ENCODE data around the gene HSPA1B. TPM values are rescaled to one million over a fixed set of nuclear protein-coding genes. Genes with fewer than 3 reads are reported as not detected.
A peak's percentile ranks its signal among the peaks of the same experiment; 100 is the strongest.
"Not testable (repeated sequence)": the region's sequence is repeated elsewhere in the genome, so short reads cannot be mapped to it uniquely, and the experiment has no call there.

The HSPA1B gene
- total RNA-seq, 6 donors from 2014 or later, result 92.2 to 177 (median 127) TPM

- no peak for DNase-seq
- no peak for ATAC-seq (ENCODE audit: low FRiP score in 2 of 2)
- no peaks in the 10 kb centered on the region for H3K36me3 ChIP-seq
- no peak for TF ChIP-seq POLR2AphosphoS5 (IDR thresholded peaks at IDR 0.05)
- no peak for TF ChIP-seq EP300 (IDR thresholded peaks at IDR 0.05)
- TF ChIP-seq POLR2A (IDR thresholded peaks at IDR 0.05), result no peak
- TF ChIP-seq CTCF (IDR thresholded peaks at IDR 0.05), result no peak
- H3K9me3 ChIP-seq, result no peaks in the 10 kb centered on the region
- H3K4me3 ChIP-seq, result peak overlapping the region in 1 of 4 donors; percentile 62
- H3K27me3 ChIP-seq, result no peaks in the 10 kb centered on the region
- H3K4me1 ChIP-seq, result peaks cover 51 to 67% (median 62%) of the 10 kb centered on the region in 4 donors
- peak overlapping the region in 3 of 4 donors; percentile 5 to 98 (median 46) for H3K27ac ChIP-seq
Observed at GRCh38 chr6:31819871-31820299, 7.7 kb upstream of the HSPA1B start.

GRCh38 chr6:31820399-31820798 is 7.1 kb upstream of the HSPA1B start:
- peak overlapping the region in 3 of 4 donors; percentile 5 to 98 (median 93) for H3K27ac ChIP-seq
- H3K36me3 ChIP-seq; H3K4me3 ChIP-seq; H3K27me3 ChIP-seq; H3K9me3 ChIP-seq; ATAC-seq (ENCODE audit: low FRiP score in 2 of 2); DNase-seq: not testable (repeated sequence)
- 89 to 92% methylated on average over 10 of the region's 10 CpGs for WGBS, 2 donors
- peaks cover 51 to 70% (median 64%) of the 10 kb centered on the region in 4 donors for H3K4me1 ChIP-seq

- peak; percentile 8 to 17 for TF ChIP-seq POLR2AphosphoS5 (IDR thresholded peaks at IDR 0.05)
- no peak for TF ChIP-seq EP300 (IDR thresholded peaks at IDR 0.05)
- peak in 1 of 4 donors; percentile 26 for TF ChIP-seq POLR2A (IDR thresholded peaks at IDR 0.05)
- H3K27ac ChIP-seq, result peak overlapping the region; percentile 93 to 99 (median 96)
- H3K4me1 ChIP-seq, result peaks cover 62 to 79% (median 74%) of the 10 kb centered on the region in 4 donors
- H3K27me3 ChIP-seq, result no peaks in the 10 kb centered on the region
- ATAC-seq (ENCODE audit: low FRiP score in 2 of 2) (peak; percentile 74 to 77), DNase-seq (peak; percentile 80 to 94)
- no peaks in the 10 kb centered on the region for H3K9me3 ChIP-seq
- WGBS, 2 donors, result 5 to 6% methylated on average over 37 to 39 of the region's 39 CpGs
- no peaks in the 10 kb centered on the region for H3K36me3 ChIP-seq
- peak overlapping the region; percentile 7 to 57 (median 50) for H3K4me3 ChIP-seq
Observed at GRCh38 chr6:31821301-31822035, 6.1 kb upstream of the HSPA1B start.

GRCh38 chr6:31822036-31822821 is 5.3 kb upstream of the HSPA1B start:
- TF ChIP-seq POLR2AphosphoS5 (IDR thresholded peaks at IDR 0.05), result peak; percentile 72 to 93
- peak in 2 of 4 donors; percentile 31 to 62 for TF ChIP-seq EP300 (IDR thresholded peaks at IDR 0.05)
- TF ChIP-seq CTCF (IDR thresholded peaks at IDR 0.05), result no peak
- TF ChIP-seq POLR2A (IDR thresholded peaks at IDR 0.05), result peak in 2 of 4 donors; percentile 60 to 84
- 1 to 3% methylated on average over 22 to 24 of the region's 25 CpGs for WGBS, 2 donors
- peak overlapping the region; percentile 16 to 57 (median 50) for H3K4me3 ChIP-seq
- H3K4me1 ChIP-seq, result peaks cover 64 to 81% (median 76%) of the 10 kb centered on the region in 4 donors
- peak overlapping the region; percentile 93 to 99 (median 96) for H3K27ac ChIP-seq
- DNase-seq (peak in 1 of 2 donors; percentile 87), ATAC-seq (ENCODE audit: low FRiP score in 2 of 2) (peak; percentile 75 to 76)
- H3K9me3 ChIP-seq, result no peaks in the 10 kb centered on the region
- H3K36me3 ChIP-seq, result no peaks in the 10 kb centered on the region
- no peaks in the 10 kb centered on the region for H3K27me3 ChIP-seq

GRCh38 chr6:31823592-31824196 is 3.8 kb upstream of the HSPA1B start:
- 65 to 87% methylated on average over 9 of the region's 9 CpGs for WGBS, 2 donors
- not testable (repeated sequence) for ATAC-seq (ENCODE audit: low FRiP score in 2 of 2); H3K27me3 ChIP-seq; H3K36me3 ChIP-seq; H3K9me3 ChIP-seq; DNase-seq
- Histone ChIP-seq H3K4me1 (peaks cover 53 to 71% (median 64%) of the 10 kb centered on the region in 4 donors), H3K27ac (peak overlapping the region; percentile 35 to 99 (median 96)), H3K4me3 (peak overlapping the region in 1 of 4 donors; percentile 55)

GRCh38 chr6:31825553-31825952 is 2.0 kb upstream of the HSPA1B start:
- H3K4me3 ChIP-seq, result no peak overlapping the region
- H3K27ac ChIP-seq, result peak overlapping the region; percentile 88 to 99 (median 96)
- no peaks in the 10 kb centered on the region for H3K27me3 ChIP-seq
- H3K4me1 ChIP-seq, result peaks cover 36 to 53% (median 47%) of the 10 kb centered on the region in 4 donors
- no peaks in the 10 kb centered on the region for H3K9me3 ChIP-seq
- ATAC-seq (ENCODE audit: low FRiP score in 2 of 2), result no peak
- no peaks in the 10 kb centered on the region for H3K36me3 ChIP-seq
- no peak for DNase-seq
- 63 to 72% methylated on average over 4 of the region's 4 CpGs for WGBS, 2 donors
- TF ChIP-seq POLR2A (IDR thresholded peaks at IDR 0.05) (no peak), EP300 (IDR thresholded peaks at IDR 0.05) (no peak), POLR2AphosphoS5 (IDR thresholded peaks at IDR 0.05) (no peak), CTCF (IDR thresholded peaks at IDR 0.05) (no peak)
